Stimulated activated naive CD8-positive, alpha-beta T cell treated with anti-CD3 and anti-CD28 coated beads, Interleukin-15, amount 100 ng/mL, for 72 hours (primary cell): ENCODE data around the gene CDR2.

Experiments
- ATAC-seq: fragments of 150-1000 bp; cut with Tn5 transposase; 2 replicates; pipeline ENCODE4 v1.10.0; 2021; ENCODE audit warnings: mild to moderate bottlenecking, moderate library complexity
- DNase-seq, 2 donors: peaks; one replicate each; pipeline ENCODE4 v3.0.0; 2021 to 2022
- H3K27ac Mint-ChIP-seq, 2 donors: one replicate each; pipeline ENCODE4 v1.8.0; 2022; ENCODE audit warnings: mild to moderate bottlenecking in 2 of 2, mixed read lengths in 2 of 2, moderate library complexity in 2 of 2
- H3K27me3 Mint-ChIP-seq: one replicate; pipeline ENCODE4 v1.8.0; 2022; ENCODE audit warnings: mixed read lengths
- H3K4me1 Mint-ChIP-seq: one replicate; pipeline ENCODE4 v1.8.0; 2022; ENCODE audit warnings: mild to moderate bottlenecking, mixed read lengths
- H3K4me3 Mint-ChIP-seq, 2 donors: one replicate each; pipeline ENCODE4 v1.8.0; 2022; ENCODE audit warnings: mild to moderate bottlenecking in 2 of 2, mixed read lengths in 2 of 2, moderate library complexity in 1 of 2
- H3K9me3 Mint-ChIP-seq, 2 donors: one replicate each; pipeline ENCODE4 v1.8.0; 2022; ENCODE audit warnings: mixed read lengths in 2 of 2

Gene CDR2

DNA sequence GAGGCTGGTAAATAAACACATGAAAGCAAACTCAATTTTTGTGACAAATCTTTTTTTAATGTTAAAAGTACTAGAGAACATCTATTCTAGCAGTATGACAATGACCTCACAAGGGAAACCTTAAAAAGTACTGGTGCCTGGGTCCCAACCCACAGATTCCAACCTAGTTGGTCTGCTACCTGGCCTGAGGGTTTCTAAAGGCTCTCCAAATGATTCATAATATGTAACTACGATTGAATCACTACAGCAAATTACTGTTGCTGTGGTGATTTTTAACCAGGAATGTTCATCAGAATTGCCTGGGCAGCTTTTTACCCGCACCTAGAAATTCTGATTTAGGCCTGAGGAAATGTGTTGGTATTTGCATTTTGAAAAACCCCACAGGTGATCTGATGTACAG is 26.1 kb downstream of the CDR2 start:
- H3K9me3 Mint-ChIP-seq: no peaks in the 10 kb centered on the region
- no peak overlapping the region for H3K27ac Mint-ChIP-seq

DNA sequence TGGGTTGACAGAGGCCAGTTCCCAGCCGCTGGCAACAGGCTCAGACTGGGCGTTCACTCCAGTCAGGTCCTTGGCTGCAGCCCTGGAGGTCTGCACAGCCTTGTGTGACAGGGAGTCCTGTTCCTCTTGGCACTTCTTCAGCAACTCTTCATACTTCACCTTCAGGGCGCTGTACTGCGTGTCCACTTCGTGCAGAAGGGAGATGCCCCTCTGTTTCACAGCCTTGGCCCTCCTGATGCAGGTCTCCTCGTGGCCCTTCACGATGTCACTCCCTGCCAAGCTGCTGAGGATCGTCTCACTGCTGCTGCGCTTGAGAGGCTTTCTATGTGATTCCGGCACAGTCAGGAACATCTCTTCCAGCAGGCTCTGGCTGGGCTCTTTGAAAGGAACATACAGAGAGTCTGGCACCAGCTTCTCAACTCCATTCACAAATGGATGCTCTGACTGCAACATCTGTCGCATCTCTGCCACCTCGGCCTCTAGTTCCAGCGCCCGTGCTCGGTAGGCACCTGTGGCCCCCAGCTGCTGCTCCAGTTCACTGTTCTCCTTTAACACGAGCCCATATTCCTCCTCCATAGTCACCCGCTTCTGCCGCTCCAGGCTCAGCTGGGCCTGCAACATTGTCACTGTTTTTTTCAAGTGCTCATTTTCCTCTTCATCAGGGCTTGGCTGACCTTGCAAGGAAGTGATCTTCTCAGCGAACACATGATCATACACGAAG is 27.2 kb downstream of the CDR2 start:
- H3K4me1 Mint-ChIP-seq: peaks cover 14% of the 10 kb centered on the region
- H3K27me3 Mint-ChIP-seq: no peaks in the 10 kb centered on the region
- DNase-seq (no peak), ATAC-seq (no peak)
- no peaks in the 10 kb centered on the region for H3K9me3 Mint-ChIP-seq
- H3K27ac Mint-ChIP-seq: peak overlapping the region in 1 of 2 donors; percentile 50
- H3K4me3 Mint-ChIP-seq: no peak overlapping the region

More for the DNA sequence above, 26.1 kb downstream of the CDR2 start:
- Mint-ChIP-seq H3K4me1 (peaks cover 24% of the 10 kb centered on the region), H3K27me3 (no peaks in the 10 kb centered on the region), H3K4me3 (no peak overlapping the region)
- ATAC-seq: no peak
- DNase-seq: no peak

DNA sequence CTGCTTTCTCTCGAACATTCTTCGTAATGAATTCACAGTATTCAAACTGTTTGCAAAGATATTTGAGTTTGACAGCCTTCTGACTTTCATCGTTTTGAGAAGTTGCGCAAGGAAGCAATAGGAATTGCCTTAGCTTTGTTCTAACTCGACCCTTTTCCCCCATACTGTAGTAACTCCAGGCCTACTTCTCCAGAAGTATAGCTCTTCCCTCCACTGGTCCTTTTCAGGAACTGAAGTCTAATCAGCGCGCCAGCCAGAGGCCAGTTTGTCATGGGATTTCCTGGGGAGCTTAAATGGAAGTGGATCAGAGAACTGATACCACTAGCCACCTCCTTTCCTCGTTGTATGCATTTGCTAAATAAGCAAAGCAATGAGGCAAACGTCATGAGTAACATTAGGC is 27.9 kb downstream of the CDR2 start:
- no peak overlapping the region for H3K27ac Mint-ChIP-seq

GRCh38 chr16:22342082-22342481 is 32.3 kb downstream of the CDR2 start:
- peaks cover 30% of the 10 kb centered on the region for H3K4me1 Mint-ChIP-seq
- no peak overlapping the region for H3K4me3 Mint-ChIP-seq
- H3K9me3 Mint-ChIP-seq: peaks cover 23 to 44% of the 10 kb centered on the region in 2 donors
- no peaks in the 10 kb centered on the region for H3K27me3 Mint-ChIP-seq
- DNase-seq (no peak), ATAC-seq (no peak)
- no peak overlapping the region for H3K27ac Mint-ChIP-seq

More for the DNA sequence above, 27.9 kb downstream of the CDR2 start:
- Mint-ChIP-seq H3K27me3 (no peaks in the 10 kb centered on the region), H3K4me3 (no peak overlapping the region), H3K9me3 (peaks cover 0 to under 1% of the 10 kb centered on the region in 2 donors), H3K4me1 (peaks cover 14% of the 10 kb centered on the region)
- no peak for DNase-seq
- no peak for ATAC-seq

DNA sequence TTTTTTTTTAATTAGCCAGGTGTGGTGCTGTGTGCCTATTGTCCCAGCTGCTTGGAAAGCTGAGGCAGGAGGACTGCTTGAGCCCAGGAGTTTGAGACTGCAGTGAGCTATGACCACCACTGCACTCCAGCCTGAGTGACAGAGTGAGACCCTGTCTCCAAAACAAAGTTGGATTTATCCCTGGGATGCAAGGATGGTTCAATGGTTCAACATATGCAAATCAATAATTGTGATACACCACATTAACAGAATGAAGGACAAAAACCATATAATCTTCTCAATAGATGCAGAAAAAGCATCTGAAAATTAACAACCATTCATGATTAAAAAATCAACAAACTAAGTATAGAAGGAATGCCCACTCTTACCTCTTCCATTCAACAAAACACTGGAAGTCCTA is 33.5 kb downstream of the CDR2 start:
- DNase-seq (no peak), ATAC-seq (no peak)
- no peaks in the 10 kb centered on the region for H3K27me3 Mint-ChIP-seq
- H3K9me3 Mint-ChIP-seq: peaks cover 34 to 55% of the 10 kb centered on the region in 2 donors
- H3K4me3 Mint-ChIP-seq: no peak overlapping the region
- H3K27ac Mint-ChIP-seq: peak overlapping the region in 1 of 2 donors; percentile 71
- peaks cover 30% of the 10 kb centered on the region for H3K4me1 Mint-ChIP-seq

DNA sequence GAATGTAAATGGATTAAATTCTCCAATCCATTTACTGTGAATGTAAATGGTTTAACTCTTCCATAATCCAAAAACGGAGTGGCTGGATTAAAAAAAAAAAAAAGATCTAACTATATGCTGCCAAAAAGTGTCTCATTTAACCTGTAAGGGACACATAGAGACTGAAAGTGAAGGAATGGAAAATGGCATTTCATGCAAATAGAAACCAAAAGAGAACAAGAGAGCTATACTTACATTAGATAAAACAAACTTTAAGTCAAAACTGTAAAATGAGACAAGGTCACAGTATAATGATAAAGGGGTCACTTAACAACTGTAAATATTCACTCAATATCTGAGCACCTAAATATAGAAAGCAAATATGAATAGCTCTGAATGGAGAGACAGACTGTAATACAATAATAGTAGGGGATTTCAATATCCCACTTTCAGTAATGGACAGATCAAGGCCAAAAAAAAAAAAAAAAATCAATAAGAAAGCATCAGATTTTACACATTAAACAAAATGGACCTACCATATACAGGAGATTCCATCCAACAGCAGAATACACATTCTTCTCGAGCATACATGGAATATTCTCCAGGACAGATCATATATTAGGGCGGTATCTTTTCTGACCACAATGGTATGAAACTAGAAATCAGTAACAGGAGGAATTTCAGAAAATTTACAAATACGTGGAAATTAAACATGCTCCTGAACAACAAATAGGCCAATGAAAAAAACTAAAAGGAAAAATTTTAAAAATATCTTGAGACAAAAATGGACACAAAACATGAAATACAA is 36.4 kb downstream of the CDR2 start:
- ATAC-seq: no peak
- peaks cover 34 to 62% of the 10 kb centered on the region in 2 donors for H3K9me3 Mint-ChIP-seq
- DNase-seq: no peak
- peak overlapping the region in 1 of 2 donors; percentile 62 for H3K27ac Mint-ChIP-seq
- no peaks in the 10 kb centered on the region for H3K27me3 Mint-ChIP-seq
- H3K4me1 Mint-ChIP-seq: peaks cover 44% of the 10 kb centered on the region
- H3K4me3 Mint-ChIP-seq: no peak overlapping the region

GRCh38 chr16:22337045-22337444 is 37.4 kb downstream of the CDR2 start:
- peak overlapping the region in 1 of 2 donors; percentile 9 for H3K4me3 Mint-ChIP-seq
- peaks cover 41% of the 10 kb centered on the region for H3K4me1 Mint-ChIP-seq
- H3K9me3 Mint-ChIP-seq: peaks cover 34 to 62% of the 10 kb centered on the region in 2 donors
- DNase-seq (no peak), ATAC-seq (no peak)
- no peak overlapping the region for H3K27ac Mint-ChIP-seq
- H3K27me3 Mint-ChIP-seq: no peaks in the 10 kb centered on the region

- no peaks in the 10 kb centered on the region for H3K27me3 Mint-ChIP-seq
- H3K4me3 Mint-ChIP-seq: peak overlapping the region in 1 of 2 donors; percentile 9
- peaks cover 36% of the 10 kb centered on the region for H3K4me1 Mint-ChIP-seq
- no peak for ATAC-seq
- no peak for DNase-seq
- peaks cover 34 to 62% of the 10 kb centered on the region in 2 donors for H3K9me3 Mint-ChIP-seq
- H3K27ac Mint-ChIP-seq: peak overlapping the region; percentile 30 to 34
Observed at GRCh38 chr16:22336581-22336980, 37.8 kb downstream of the CDR2 start.

DNA sequence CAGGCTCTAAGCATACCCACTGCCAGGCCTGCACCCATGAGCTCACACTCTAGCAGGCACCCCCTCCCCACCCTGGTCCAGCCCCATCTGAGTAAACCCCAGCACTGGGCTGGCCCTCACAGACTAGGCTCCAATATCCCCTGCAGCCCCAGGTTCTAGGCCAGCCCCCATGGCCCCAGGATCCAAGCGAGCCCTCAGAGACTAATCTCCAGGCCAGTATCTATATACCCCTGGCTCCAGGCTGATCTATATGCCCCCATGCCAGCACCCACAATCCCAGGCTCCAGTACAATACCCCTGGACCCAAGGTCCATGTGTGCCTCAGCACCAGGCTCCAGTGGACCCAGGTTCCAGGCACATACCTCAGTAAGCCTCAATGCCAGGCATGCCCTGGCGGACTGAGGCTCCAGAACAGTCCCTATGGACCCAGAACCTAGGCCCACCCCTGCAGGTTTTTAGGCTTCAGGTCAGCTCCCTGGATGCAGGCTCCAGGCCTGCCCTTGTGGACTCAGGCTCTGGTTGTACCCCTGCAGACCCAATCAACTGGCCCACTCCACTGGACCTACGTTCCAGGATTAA is 38.7 kb downstream of the CDR2 start:
- ATAC-seq: peak; percentile 43
- Mint-ChIP-seq H3K4me1 (peaks cover 34% of the 10 kb centered on the region), H3K27me3 (no peaks in the 10 kb centered on the region), H3K9me3 (peaks cover 34 to 55% of the 10 kb centered on the region in 2 donors), H3K27ac (no peak overlapping the region), H3K4me3 (no peak overlapping the region)
- no peak for DNase-seq

DNA sequence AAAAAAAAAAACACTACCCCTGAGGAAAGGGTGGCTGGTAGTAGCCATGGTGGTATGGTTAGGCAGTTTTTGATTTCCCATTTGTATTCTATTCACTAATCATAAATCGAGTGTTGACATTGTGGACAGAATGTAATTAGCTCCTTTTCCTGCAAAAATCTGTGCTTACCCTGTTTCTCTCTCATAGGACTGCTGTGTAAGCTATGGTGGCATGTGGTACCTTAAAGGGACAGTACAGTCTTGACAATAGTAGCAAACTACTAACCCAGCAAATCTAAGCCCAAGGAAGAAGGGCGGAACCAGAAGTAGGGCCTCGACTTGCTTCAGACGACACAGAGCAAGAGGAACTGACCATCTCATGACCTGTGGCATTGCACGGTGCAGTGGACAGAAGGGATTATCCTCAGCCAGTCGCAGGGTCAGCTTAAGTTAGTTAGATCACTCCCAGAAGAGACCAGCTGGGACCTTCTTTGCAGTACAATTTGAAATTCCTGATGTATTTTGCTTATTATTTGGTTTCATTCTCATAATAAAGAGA is 40.9 kb downstream of the CDR2 start:
- Mint-ChIP-seq H3K27me3 (no peaks in the 10 kb centered on the region), H3K4me3 (no peak overlapping the region), H3K4me1 (peaks cover 27% of the 10 kb centered on the region), H3K9me3 (peaks cover 24 to 33% of the 10 kb centered on the region in 2 donors), H3K27ac (no peak overlapping the region)
- DNase-seq: no peak
- no peak for ATAC-seq

DNA sequence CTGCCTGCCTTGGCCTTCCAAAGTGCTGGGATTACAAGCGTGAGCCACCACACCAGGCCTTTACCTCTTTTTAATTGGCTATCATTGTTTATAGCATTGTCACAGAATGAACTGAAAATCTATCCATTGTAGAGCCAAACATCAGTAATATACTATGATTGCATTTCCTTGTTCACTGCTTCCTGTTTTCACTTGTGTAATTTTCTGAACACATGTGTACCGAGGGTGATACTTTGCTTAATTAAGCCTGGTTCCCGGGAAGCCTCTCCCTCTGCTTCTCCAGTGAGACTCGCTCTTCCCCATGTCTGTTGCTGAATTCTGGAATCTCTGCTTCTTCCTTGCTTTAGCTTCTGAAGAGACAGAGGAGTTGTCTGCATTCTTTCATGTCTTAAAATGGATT is 44.1 kb downstream of the CDR2 start:
- ATAC-seq (no peak), DNase-seq (no peak)
- no peak overlapping the region for H3K4me3 Mint-ChIP-seq
- H3K27me3 Mint-ChIP-seq: no peaks in the 10 kb centered on the region
- peak overlapping the region; percentile 52 to 93 for H3K27ac Mint-ChIP-seq
- H3K4me1 Mint-ChIP-seq: peaks cover 13% of the 10 kb centered on the region
- peaks cover 0 to 1% of the 10 kb centered on the region in 2 donors for H3K9me3 Mint-ChIP-seq

DNA sequence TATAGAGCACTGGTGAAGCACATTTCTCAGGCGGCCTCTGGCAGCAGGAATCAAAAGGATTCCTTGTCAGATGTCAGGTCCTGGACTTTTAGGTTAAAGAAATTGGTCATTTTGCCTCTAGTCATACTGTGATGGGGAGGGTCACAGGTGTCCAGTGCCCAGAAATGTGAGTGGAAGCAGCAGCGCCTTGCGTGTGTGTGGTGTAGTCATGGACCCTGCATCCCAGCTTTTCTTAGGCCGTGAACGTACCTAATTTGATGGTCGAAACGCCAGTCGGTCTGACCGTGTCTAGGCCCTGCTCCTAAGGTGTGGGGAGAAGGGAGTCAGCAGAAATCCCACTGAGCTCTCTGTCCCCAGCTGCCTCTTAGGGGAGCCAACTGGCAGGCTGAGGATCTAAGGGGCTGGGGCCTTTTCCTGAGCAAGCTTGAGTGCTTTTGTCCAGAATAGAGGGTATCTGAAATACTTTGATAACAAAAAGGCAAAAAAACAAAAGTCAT is 45.2 kb downstream of the CDR2 start:
- Mint-ChIP-seq H3K4me1 (peaks cover 8% of the 10 kb centered on the region), H3K27ac (peak overlapping the region in 1 of 2 donors; percentile 34), H3K4me3 (no peak overlapping the region), H3K27me3 (no peaks in the 10 kb centered on the region), H3K9me3 (no peaks in the 10 kb centered on the region)
- ATAC-seq (no peak), DNase-seq (no peak)

- DNase-seq (no peak), ATAC-seq (no peak)
- Mint-ChIP-seq H3K4me3 (no peak overlapping the region), H3K9me3 (no peaks in the 10 kb centered on the region), H3K4me1 (peaks cover 12% of the 10 kb centered on the region), H3K27me3 (no peaks in the 10 kb centered on the region), H3K27ac (peak overlapping the region; percentile 23 to 69)
Observed at GRCh38 chr16:22328081-22328725, 46.2 kb downstream of the CDR2 start.

DNA sequence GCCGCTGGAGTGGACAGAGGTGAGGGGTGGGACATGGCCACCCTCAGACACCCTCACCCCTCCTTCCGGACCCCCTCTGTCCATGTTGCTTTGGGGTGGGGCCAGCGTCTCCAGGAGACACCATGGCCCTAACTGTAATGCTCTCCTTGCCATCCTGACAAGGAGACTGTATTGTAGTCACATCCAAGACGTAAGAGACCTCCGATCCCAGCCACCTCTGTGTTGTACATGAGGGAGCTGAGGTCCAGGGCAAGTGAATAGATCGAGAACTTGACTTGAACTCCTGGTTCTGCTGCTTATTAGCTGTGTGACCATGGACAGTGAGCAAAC is 47.0 kb downstream of the CDR2 start:
- H3K4me3 Mint-ChIP-seq: no peak overlapping the region

DNA sequence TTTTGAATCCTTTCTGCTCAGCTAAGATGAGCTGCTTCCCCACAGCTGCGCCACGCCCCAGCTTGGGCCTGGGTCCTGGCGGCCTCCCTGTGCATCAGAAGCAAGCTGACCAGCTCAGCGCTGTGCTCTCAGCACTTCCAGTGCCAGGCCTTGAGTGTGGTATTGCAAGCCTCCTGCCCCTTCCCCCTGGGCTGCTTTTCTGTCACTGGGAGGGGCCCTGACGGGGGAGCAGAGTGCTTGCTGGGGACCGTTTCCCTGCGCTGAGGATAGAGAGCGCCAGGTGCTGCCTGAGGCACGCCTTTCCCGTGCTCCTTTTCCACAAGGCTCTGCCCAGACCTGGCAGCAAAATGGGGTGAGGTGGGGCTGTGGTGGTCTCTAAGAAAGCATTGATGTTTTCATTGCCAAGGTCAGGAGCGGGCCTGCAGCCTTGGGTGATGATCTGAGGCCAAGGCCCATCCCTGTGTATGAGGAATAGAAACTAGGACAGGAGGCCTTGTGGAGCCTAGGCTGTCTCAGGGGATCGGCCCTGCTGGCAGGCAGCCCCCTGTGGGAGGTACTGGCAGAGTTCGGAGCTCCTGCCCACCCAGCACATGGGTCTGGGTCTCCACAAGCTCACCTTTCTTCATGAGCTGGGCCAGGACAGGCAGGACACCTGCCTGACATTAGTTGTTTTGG is 47.5 kb downstream of the CDR2 start:
- Mint-ChIP-seq H3K27ac (peak overlapping the region; percentile 69 to 93), H3K27me3 (no peaks in the 10 kb centered on the region), H3K4me1 (peaks cover 19% of the 10 kb centered on the region), H3K4me3 (no peak overlapping the region), H3K9me3 (no peaks in the 10 kb centered on the region)
- DNase-seq: peak in 1 of 2 donors; percentile 5
- ATAC-seq: no peak

More for the DNA sequence above, 47.0 kb downstream of the CDR2 start:
- Mint-ChIP-seq H3K27ac (peak overlapping the region; percentile 23 to 69), H3K27me3 (no peaks in the 10 kb centered on the region), H3K9me3 (no peaks in the 10 kb centered on the region), H3K4me1 (peaks cover 16% of the 10 kb centered on the region)
- no peak for ATAC-seq
- no peak for DNase-seq
